Measurements from ENCODE around the gene RAP1GDS1.

DNA sequence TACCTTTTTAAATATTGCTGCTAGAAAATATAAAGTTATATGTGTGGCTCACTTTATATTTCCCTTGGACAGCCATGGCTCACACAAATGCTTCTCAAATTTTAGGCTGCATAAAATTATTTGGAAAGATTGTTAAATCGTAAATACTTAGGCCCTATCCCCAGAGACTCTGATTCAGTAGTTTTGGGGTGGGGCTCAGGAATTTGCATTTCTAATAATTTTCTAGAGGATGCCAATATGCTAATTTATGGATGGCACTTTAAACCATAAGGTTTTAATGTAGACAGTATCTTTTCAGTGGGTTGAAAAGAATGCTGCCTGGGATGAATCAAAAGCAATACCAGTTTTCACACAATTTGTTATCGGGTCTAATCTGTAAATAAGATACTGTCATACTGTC lies 49.7 kb downstream of the RAP1GDS1 start:
- TF ChIP-seq, protein P1, sequence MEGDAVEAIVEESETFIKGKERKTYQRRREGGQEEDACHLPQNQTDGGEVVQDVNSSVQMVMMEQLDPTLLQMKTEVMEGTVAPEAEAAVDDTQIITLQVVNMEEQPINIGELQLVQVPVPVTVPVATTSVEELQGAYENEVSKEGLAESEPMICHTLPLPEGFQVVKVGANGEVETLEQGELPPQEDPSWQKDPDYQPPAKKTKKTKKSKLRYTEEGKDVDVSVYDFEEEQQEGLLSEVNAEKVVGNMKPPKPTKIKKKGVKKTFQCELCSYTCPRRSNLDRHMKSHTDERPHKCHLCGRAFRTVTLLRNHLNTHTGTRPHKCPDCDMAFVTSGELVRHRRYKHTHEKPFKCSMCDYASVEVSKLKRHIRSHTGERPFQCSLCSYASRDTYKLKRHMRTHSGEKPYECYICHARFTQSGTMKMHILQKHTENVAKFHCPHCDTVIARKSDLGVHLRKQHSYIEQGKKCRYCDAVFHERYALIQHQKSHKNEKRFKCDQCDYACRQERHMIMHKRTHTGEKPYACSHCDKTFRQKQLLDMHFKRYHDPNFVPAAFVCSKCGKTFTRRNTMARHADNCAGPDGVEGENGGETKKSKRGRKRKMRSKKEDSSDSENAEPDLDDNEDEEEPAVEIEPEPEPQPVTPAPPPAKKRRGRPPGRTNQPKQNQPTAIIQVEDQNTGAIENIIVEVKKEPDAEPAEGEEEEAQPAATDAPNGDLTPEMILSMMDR (IDR thresholded peaks at IDR 0.05) = no peak
- no peak for TF ChIP-seq POLR2A (IDR thresholded peaks at IDR 0.05)

Measured in Peyer's patch (tissue), 4 donors.